OCI-LY1 (cell line): Measurements from ENCODE around the gene RBMS3.

Experiments
- H2AFZ ChIP-seq: fragments of 200-600 bp; sonication (generic), shearing (Covaris generic); 2 replicates; pipeline ENCODE4 v1.6.0; 2014; ENCODE audit warnings: antibody characterized with exemption, mild to moderate bottlenecking, low read length
- H3F3A ChIP-seq: fragments of 200-600 bp; sonication (generic), shearing (Covaris generic); 2 replicates; pipeline ENCODE4 v1.6.0; 2014; ENCODE audit warnings: mild to moderate bottlenecking, antibody characterized with exemption, low read length, moderate library complexity; ENCODE audit not compliant: insufficient read depth
- H3K27ac ChIP-seq: fragments of 200-600 bp; sonication (generic); 2 replicates; pipeline ENCODE4 v1.5.1; 2014; ENCODE audit warnings: low read length, mixed run types, mild to moderate bottlenecking, low read depth; ENCODE audit not compliant: poor library complexity, severe bottlenecking
- H3K27me3 ChIP-seq: fragments of 200-600 bp; sonication (generic); 2 replicates; pipeline ENCODE4 v1.6.0; 2014; ENCODE audit warnings: antibody characterized with exemption, mild to moderate bottlenecking, low read length, moderate library complexity; ENCODE audit not compliant: insufficient read depth
- H3K36me3 ChIP-seq: fragments of 200-600 bp; sonication (generic); 2 replicates; pipeline ENCODE4 v1.6.1; 2014; ENCODE audit warnings: mild to moderate bottlenecking, antibody characterized with exemption, low read length, moderate library complexity, mixed read lengths; ENCODE audit not compliant: insufficient read depth
- H3K4me1 ChIP-seq: fragments of 200-600 bp; sonication (generic); 2 replicates; pipeline ENCODE4 v1.5.1; 2014; ENCODE audit warnings: mild to moderate bottlenecking, low read length, moderate library complexity; ENCODE audit not compliant: insufficient read depth, severe bottlenecking
- H3K4me2 ChIP-seq: fragments of 200-600 bp; sonication (generic), shearing (Covaris generic); 2 replicates; pipeline ENCODE4 v1.6.1; 2014; ENCODE audit warnings: low read length
- H3K4me3 ChIP-seq: fragments of 200-600 bp; sonication (generic); 2 replicates; pipeline ENCODE4 v1.5.1; 2014; ENCODE audit warnings: low read length, low read depth, mild to moderate bottlenecking, mixed read lengths; ENCODE audit not compliant: poor library complexity, severe bottlenecking
- H3K79me2 ChIP-seq: fragments of 200-600 bp; shearing (Covaris generic); 2 replicates; pipeline ENCODE4 v1.6.1; 2016; ENCODE audit warnings: mixed run types, low read length, mixed read lengths; ENCODE audit not compliant: insufficient read depth
- H3K9ac ChIP-seq: fragments of 200-600 bp; sonication (generic), shearing (Covaris generic); 2 replicates; pipeline ENCODE4 v1.6.1; 2014; ENCODE audit warnings: mild to moderate bottlenecking, low read length, mixed read lengths
- H3K9me2 ChIP-seq: fragments of 200-600 bp; sonication (generic), shearing (Covaris generic); 2 replicates; pipeline ENCODE4 v1.6.1; 2014; ENCODE audit warnings: low read depth, mild to moderate bottlenecking, low read length, mixed read lengths
- H3K9me3 ChIP-seq: fragments of 200-600 bp; shearing (Covaris generic); 2 replicates; pipeline ENCODE4 v1.6.1; 2014; ENCODE audit warnings: low read length, mixed read lengths
- H4K20me1 ChIP-seq: fragments of 200-600 bp; sonication (generic), shearing (Covaris generic); 2 replicates; pipeline ENCODE4 v1.6.0; 2016; ENCODE audit warnings: mild to moderate bottlenecking, low read length; ENCODE audit not compliant: insufficient read depth
- CTCF ChIP-seq: fragments of 200-600 bp; sonication (generic), shearing (Covaris generic); IDR thresholded peaks from 2 replicates; pipeline ENCODE4 v1.5.1; 2017; ENCODE audit warnings: mild to moderate bottlenecking, antibody characterized with exemption, low read length, moderate library complexity, mixed read lengths
- EZH2 ChIP-seq: fragments of 200-600 bp; sonication (generic), shearing (Covaris generic); IDR thresholded peaks from 2 replicates; pipeline ENCODE4 v1.8.0; 2017; ENCODE audit warnings: borderline replicate concordance, mixed run types, mild to moderate bottlenecking, antibody characterized with exemption, low read length, moderate library complexity, mixed read lengths

RBMS3 gene

GRCh38 chr3:29609328-29609811 is 328.5 kb downstream of the RBMS3 start:
- no peak overlapping the region for H3K4me2 ChIP-seq
- H3F3A ChIP-seq = no peaks in the 10 kb centered on the region
- H3K36me3 ChIP-seq = no peaks in the 10 kb centered on the region
- H2AFZ ChIP-seq = no peak overlapping the region
- no peaks in the 10 kb centered on the region for H3K79me2 ChIP-seq
- H3K4me1 ChIP-seq = peaks cover 33% of the 10 kb centered on the region
- H4K20me1 ChIP-seq = no peaks in the 10 kb centered on the region
- TF ChIP-seq EZH2 = no peak
- TF ChIP-seq CTCF = no peak
- no peak overlapping the region for H3K9ac ChIP-seq
- no peak overlapping the region for H3K27ac ChIP-seq
- no peaks in the 10 kb centered on the region for H3K9me3 ChIP-seq
- H3K27me3 ChIP-seq = no peaks in the 10 kb centered on the region
- H3K9me2 ChIP-seq = no peaks in the 10 kb centered on the region
- H3K4me3 ChIP-seq = no peak overlapping the region

GRCh38 chr3:29610781-29611180 is 329.9 kb downstream of the RBMS3 start:
- Histone ChIP-seq H3F3A (no peaks in the 10 kb centered on the region), H2AFZ (no peak overlapping the region), H3K27ac (no peak overlapping the region), H3K4me2 (no peak overlapping the region), H3K36me3 (no peaks in the 10 kb centered on the region), H3K4me3 (no peak overlapping the region), H3K4me1 (peaks cover 43% of the 10 kb centered on the region), H3K79me2 (no peaks in the 10 kb centered on the region), H3K9me2 (no peaks in the 10 kb centered on the region), H3K9ac (no peak overlapping the region), H3K27me3 (no peaks in the 10 kb centered on the region), H4K20me1 (no peaks in the 10 kb centered on the region), H3K9me3 (no peaks in the 10 kb centered on the region)
- TF ChIP-seq EZH2 (no peak), CTCF (no peak)

GRCh38 chr3:29611252-29611651 is 330.4 kb downstream of the RBMS3 start:
- no peak overlapping the region for H3K4me3 ChIP-seq
- H3F3A ChIP-seq = no peaks in the 10 kb centered on the region
- no peaks in the 10 kb centered on the region for H3K36me3 ChIP-seq
- no peak overlapping the region for H2AFZ ChIP-seq
- no peaks in the 10 kb centered on the region for H4K20me1 ChIP-seq
- H3K9ac ChIP-seq = no peak overlapping the region
- H3K27ac ChIP-seq = no peak overlapping the region
- H3K4me1 ChIP-seq = peaks cover 47% of the 10 kb centered on the region
- no peaks in the 10 kb centered on the region for H3K9me2 ChIP-seq
- H3K9me3 ChIP-seq = no peaks in the 10 kb centered on the region
- 0 out of 2 replicates have a peak overlapping the region, but pooled peaks have one; percentile 17 for H3K4me2 ChIP-seq
- TF ChIP-seq EZH2 (no peak), CTCF (no peak)
- no peaks in the 10 kb centered on the region for H3K79me2 ChIP-seq
- no peaks in the 10 kb centered on the region for H3K27me3 ChIP-seq
